NCI-H1417 treated with DMSO at 0.1 percent for 48 hours (cell line): ENCODE results near the gene PLA2G7.
"Not testable (repeated sequence)": the region's sequence is repeated elsewhere in the genome, so short reads cannot be mapped to it uniquely, and the experiment has no call there.

Experiments used
- DNase-seq: peaks from one replicate; lab custom pipeline; 2025; lab: John Stamatoyannopoulos, UW

The PLA2G7 gene

GRCh38 chr6:46748940-46749503, 13.8 kb upstream of the PLA2G7 start:
- no peak for DNase-seq

- no peak for DNase-seq
Observed at GRCh38 chr6:46746696-46747095, 11.5 kb upstream of the PLA2G7 start, which contains the start of gene ANKRD66. TSS of gene ANKRD66 (plus strand) at chr6:46746933. CDS start at chr6:46751949, 5,016 bp downstream.

GRCh38 chr6:46745973-46746372, 10.8 kb upstream of the PLA2G7 start:
- DNase-seq, result no peak

GRCh38 chr6:46744159-46744725, 9.1 kb upstream of the PLA2G7 start:
- DNase-seq, result not testable (repeated sequence)

GRCh38 chr6:46743425-46744158, 8.4 kb upstream of the PLA2G7 start:
- DNase-seq, result no peak

GRCh38 chr6:46741910-46742309, 6.7 kb upstream of the PLA2G7 start:
- DNase-seq, result no peak

GRCh38 chr6:46741482-46741881, 6.3 kb upstream of the PLA2G7 start:
- no peak for DNase-seq

- no peak for DNase-seq
Observed at GRCh38 chr6:46736906-46737305, 1.7 kb upstream of the PLA2G7 start.

- DNase-seq, result no peak
Observed at GRCh38 chr6:46735720-46736031, 501 bp upstream of the PLA2G7 start.

GRCh38 chr6:46733341-46733801, 1.8 kb downstream of the PLA2G7 start:
- DNase-seq, result no peak

- DNase-seq, result no peak
Observed at GRCh38 chr6:46730921-46731461, 4.2 kb downstream of the PLA2G7 start.

- no peak for DNase-seq
Observed at GRCh38 chr6:46729787-46730326, 5.3 kb downstream of the PLA2G7 start.

GRCh38 chr6:46720401-46720800, 14.8 kb downstream of the PLA2G7 start:
- no peak for DNase-seq

GRCh38 chr6:46719099-46719498, 16.1 kb downstream of the PLA2G7 start:
- DNase-seq, result no peak

GRCh38 chr6:46715141-46715540, 20.0 kb downstream of the PLA2G7 start:
- DNase-seq, result no peak

GRCh38 chr6:46711491-46711890, 23.7 kb downstream of the PLA2G7 start:
- no peak for DNase-seq

- DNase-seq, result no peak
Observed at GRCh38 chr6:46706464-46706863, 28.7 kb downstream of the PLA2G7 start.

- DNase-seq, result no peak
Observed at GRCh38 chr6:46704562-46704961, 30.6 kb downstream of the PLA2G7 start.

- no peak for DNase-seq
Observed at GRCh38 chr6:46699970-46700369, 35.2 kb downstream of the PLA2G7 start.

- DNase-seq, result no peak
Observed at GRCh38 chr6:46690911-46691451, 44.2 kb downstream of the PLA2G7 start.

GRCh38 chr6:46690141-46690755, 44.9 kb downstream of the PLA2G7 start:
- DNase-seq, result no peak

GRCh38 chr6:46689657-46690056, 45.5 kb downstream of the PLA2G7 start:
- DNase-seq, result no peak
